Dendritic cell treated with granulocyte-macrophage colony-stimulating factor and Interleukin-4, amounts not matched to agents 40 ng/mL and 50 ng/mL, for 4 days (primary cell): ENCODE data around the gene OVOL1.

ENCODE experiments used
- H3K27ac Mint-ChIP-seq: one replicate; pipeline ENCODE4 v1.8.0; 2022; ENCODE audit warnings: mild to moderate bottlenecking, mixed read lengths
- H3K27me3 Mint-ChIP-seq: one replicate; pipeline ENCODE4 v1.8.0; 2022; ENCODE audit warnings: mild to moderate bottlenecking, mixed read lengths
- H3K36me3 Mint-ChIP-seq: one replicate; pipeline ENCODE4 v1.8.0; 2022; ENCODE audit warnings: low read depth, mixed read lengths
- H3K4me1 Mint-ChIP-seq: one replicate; pipeline ENCODE4 v1.8.0; 2022; ENCODE audit warnings: low read depth, mixed read lengths
- H3K4me3 Mint-ChIP-seq: one replicate; pipeline ENCODE4 v1.8.0; 2022; ENCODE audit warnings: mild to moderate bottlenecking, moderate library complexity, mixed read lengths
- H3K9me3 Mint-ChIP-seq: one replicate; pipeline ENCODE4 v1.8.0; 2022; ENCODE audit warnings: mixed read lengths
- intact Hi-C: fragments of 100-400 bp; cut with micrococcal nuclease; formaldehyde crosslinking; loops from one replicate; pipeline ENCODE4 v1.15.0; 2022

OVOL1 gene

DNA sequence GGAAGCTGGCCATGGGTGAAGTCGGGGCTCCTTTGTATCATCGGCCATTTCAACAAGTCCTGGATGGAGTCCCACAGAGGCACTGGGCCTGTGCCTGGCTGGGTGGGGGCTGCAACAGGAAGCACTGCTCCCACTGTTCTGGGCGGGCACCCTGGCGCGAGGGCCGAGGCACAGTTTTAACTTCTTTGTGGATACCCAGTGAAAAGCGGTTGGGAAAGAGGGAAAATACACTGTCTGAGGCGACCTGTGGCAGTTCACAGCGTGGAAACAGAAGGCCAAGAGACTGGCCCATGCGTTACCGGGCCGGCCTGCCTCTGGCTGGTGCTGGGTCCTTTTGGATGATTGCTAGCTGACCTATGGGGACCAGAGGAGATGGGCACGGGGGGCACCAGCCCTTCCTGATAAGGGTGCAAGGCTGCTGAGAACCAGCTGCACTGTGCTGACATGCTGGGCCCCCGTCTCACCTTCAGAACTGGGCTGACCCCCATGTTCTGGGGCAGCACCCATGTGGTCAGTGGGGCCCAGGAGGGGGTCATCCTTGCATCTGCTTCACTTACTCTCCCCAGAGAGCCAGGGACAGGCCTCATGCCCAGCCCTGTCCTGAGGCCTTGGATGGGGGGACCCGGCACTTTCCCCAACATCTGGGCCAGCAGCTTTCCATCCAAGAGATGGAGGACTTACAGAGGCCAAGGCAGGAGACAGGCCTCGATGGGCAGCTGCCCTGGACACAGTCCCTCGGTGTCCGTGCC is 4.2 kb downstream of the OVOL1 start:
- Mint-ChIP-seq H3K9me3 (no peaks in the 10 kb centered on the region), H3K4me1 (peaks cover 46% of the 10 kb centered on the region), H3K27ac (peak overlapping the region; percentile 43), H3K4me3 (no peak overlapping the region), H3K36me3 (no peaks in the 10 kb centered on the region), H3K27me3 (peaks cover 67% of the 10 kb centered on the region)
- intact Hi-C loops, result no loop called here

DNA sequence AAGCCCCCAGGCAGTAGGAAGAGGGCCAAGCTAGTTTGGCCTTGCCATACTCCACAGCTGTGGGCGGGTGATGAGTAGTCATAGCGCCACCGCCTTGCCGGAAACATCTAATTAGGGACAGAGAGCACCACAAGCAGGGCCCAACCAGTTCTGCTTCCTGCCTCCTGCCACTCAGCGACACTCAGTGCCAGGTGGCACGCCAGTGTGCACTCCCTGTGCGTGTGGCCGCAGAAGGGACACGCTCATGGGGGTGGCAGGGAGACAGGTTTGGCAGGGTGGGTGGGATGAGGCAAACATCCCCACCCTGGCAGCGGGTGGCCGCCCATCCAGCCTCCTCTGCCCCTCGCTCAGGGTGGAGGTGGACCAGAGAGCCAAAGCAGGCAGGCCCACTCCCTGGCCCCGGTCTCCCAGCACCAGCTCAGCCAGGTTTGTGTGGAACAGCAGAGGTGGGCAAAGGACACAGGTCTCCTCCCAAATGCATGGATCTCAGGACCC is 4.9 kb downstream of the OVOL1 start:
- Mint-ChIP-seq H3K27me3 (peaks cover 67% of the 10 kb centered on the region), H3K36me3 (no peaks in the 10 kb centered on the region), H3K4me1 (peaks cover 44% of the 10 kb centered on the region), H3K4me3 (no peak overlapping the region), H3K9me3 (no peaks in the 10 kb centered on the region), H3K27ac (peak overlapping the region; percentile 63)
- intact Hi-C loops, result no loop called here

DNA sequence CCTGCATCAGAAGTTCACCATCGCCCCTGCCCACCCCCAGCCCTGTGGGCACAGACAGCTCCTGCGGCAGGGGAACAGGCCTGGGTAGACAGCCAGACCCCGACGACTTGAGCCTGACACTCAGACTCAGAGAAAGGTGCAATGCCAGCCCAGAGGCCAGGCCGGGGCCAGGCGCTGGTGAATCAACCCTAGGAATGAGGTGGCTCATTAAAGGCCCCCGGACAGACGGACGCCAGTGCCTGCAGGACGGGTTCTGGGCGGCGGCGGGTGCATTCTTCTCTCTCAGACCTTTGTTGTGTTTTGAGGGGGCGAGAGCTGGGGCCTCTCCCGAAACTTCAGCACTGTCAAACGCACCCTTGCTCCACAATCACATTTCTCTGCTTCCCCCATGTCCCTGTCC is 5.6 kb downstream of the OVOL1 start:
- intact Hi-C loops, result no loop called here
- peak overlapping the region; percentile 63 for H3K27ac Mint-ChIP-seq
- H3K36me3 Mint-ChIP-seq, result no peaks in the 10 kb centered on the region
- H3K27me3 Mint-ChIP-seq, result peaks cover 63% of the 10 kb centered on the region
- peaks cover 37% of the 10 kb centered on the region for H3K4me1 Mint-ChIP-seq
- H3K9me3 Mint-ChIP-seq, result no peaks in the 10 kb centered on the region
- no peak overlapping the region for H3K4me3 Mint-ChIP-seq

DNA sequence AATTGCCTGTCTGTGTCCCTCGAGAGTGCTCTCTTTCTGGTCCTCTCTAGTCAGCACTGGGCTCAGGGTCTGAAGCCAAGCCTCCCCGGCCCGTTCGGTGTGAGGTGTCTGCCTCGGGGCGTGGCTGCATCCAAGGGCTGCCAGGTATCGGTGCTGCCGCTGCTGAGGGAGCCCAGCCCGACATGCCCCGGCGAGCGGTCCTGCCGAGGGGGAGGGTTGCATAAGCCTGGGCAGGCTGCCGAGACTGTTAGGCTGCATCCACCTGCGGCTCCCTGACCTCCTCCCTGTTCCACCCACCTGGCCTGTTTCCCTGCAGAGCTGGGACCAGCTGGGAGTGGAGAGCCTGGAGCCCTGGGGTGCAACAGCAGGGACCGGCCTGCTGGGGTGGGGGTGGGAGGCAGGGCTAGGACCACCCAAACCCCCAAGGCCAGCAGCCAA is 6.3 kb downstream of the OVOL1 start:
- intact Hi-C loops, result no loop called here
- H3K27me3 Mint-ChIP-seq, result peaks cover 58% of the 10 kb centered on the region
- no peak overlapping the region for H3K27ac Mint-ChIP-seq
- H3K4me1 Mint-ChIP-seq, result peaks cover 33% of the 10 kb centered on the region
- no peak overlapping the region for H3K4me3 Mint-ChIP-seq
- no peaks in the 10 kb centered on the region for H3K36me3 Mint-ChIP-seq
- no peaks in the 10 kb centered on the region for H3K9me3 Mint-ChIP-seq

DNA sequence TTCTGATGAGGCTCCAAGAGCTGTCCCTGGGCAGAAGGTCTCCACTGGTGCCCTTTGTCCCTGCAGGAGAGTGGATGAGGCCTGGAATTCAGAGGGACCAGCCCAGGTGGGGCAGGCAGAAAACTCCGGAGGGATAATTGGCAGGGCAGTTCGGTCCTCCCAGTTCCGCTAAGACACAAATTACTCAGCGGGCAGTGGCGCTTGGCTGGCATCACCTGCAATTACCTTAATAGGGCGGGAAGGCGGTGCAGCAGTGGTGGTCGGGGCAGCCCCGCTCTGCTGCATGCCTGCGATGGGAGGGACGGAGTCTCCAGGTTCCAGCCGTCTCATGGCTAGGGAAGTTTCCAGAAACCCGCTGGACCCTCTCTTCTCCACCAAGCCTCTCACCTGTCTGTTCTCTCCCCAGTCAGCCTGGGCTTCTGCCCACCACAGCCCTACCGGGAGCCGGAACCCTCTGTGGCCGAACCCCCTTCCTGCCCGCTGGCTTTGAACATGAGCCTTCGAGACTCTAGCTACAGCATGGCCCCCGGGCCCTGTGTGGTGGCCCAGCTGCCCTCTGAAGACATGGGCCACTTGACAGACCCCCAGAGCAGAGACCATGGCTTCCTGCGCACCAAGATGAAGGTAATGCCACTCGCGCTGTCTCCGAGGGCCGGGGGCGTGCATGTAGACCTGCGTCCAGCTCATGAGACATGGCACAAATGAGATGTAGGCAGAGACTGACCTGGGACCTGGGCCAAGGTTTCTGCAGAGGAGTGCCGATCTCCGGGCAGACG is 7.0 kb downstream of the OVOL1 start:
- H3K4me3 Mint-ChIP-seq, result no peak overlapping the region
- H3K27ac Mint-ChIP-seq, result no peak overlapping the region
- no peaks in the 10 kb centered on the region for H3K9me3 Mint-ChIP-seq
- peaks cover 57% of the 10 kb centered on the region for H3K27me3 Mint-ChIP-seq
- no peaks in the 10 kb centered on the region for H3K36me3 Mint-ChIP-seq
- peaks cover 28% of the 10 kb centered on the region for H3K4me1 Mint-ChIP-seq
- intact Hi-C loops, result no loop called here

DNA sequence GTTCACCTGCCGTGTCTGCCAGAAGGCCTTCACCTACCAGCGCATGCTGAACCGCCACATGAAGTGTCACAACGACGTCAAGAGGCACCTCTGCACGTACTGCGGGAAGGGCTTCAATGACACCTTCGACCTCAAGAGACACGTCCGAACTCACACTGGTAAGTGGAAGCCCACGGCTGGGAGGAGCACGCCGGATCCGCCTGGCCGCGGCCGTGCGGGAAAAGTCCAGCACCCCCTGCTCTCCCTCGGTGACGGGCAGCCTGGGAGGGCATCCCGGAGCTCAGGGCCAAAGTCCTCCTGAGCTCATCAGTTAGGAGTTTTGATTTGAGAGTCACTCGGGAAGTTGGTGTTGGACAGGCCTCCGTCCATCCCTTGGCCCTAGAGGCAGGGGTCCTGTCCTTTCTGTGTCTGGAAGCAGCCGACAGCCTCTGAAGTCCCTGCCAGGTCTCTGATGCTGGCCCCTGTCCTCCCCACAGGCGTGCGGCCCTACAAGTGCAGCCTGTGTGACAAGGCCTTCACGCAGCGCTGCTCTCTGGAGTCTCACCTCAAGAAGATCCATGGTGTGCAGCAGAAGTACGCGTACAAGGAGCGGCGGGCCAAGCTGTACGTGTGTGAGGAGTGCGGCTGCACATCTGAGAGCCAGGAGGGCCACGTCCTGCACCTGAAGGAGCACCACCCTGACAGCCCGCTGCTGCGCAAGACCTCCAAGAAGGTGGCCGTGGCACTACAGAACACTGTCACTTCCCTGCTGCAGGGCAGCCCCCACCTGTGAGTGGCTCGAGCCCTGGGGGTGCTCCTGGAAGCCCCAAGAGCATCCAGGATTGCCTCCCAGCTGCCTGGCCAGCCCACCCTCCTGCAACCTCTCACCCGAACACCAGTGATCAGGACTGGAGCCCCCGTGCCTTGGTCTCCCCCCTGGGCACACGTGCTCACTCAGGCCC is 8.0 kb downstream of the OVOL1 start:
- H3K36me3 Mint-ChIP-seq, result no peaks in the 10 kb centered on the region
- no peak overlapping the region for H3K27ac Mint-ChIP-seq
- intact Hi-C loops, result no loop called here
- H3K4me3 Mint-ChIP-seq, result no peak overlapping the region
- peaks cover 51% of the 10 kb centered on the region for H3K27me3 Mint-ChIP-seq
- peaks cover 28% of the 10 kb centered on the region for H3K4me1 Mint-ChIP-seq
- no peaks in the 10 kb centered on the region for H3K9me3 Mint-ChIP-seq

DNA sequence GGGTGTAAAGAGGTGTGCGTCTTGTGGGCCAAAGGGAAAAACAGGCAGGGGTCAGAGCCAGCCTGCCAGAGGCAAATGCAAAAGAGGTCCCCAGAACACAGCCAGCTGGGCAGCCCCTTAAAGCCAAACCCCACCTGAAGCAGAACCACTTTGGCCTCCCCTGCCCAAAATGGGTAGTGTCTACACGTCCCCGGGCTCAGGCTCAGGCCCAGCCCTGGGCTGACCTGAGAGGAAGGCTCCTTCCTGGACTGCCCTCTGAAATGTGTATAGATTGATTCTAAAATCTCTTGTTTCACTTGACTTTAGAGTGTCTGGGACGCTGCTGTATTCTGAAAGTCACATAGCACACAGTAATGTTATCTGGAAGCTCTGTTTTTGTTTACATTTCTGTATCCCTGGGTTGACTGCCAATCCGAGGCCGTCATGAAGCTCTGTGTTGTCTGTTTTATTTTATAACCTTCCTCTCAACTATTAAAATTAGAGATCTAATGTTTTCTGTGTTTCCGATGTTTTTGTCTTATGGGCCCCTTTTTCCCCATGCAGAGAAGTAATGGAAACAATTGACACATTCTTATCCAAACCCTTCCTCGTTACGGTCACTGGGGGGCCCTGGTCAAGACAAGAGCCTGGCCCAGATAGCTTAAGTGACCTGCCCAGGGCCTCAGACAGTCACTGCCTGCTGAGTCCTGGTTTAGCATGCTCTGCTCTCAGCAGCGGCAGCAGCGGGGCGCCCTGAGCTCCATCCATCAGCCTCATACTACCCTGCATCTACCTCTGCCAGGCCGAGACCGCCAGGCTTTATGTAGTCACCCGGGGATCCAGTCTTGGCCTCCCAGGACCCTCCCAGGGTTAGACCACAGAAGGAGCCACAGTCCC is 10.1 kb downstream of the OVOL1 start:
- Mint-ChIP-seq H3K27ac (no peak overlapping the region), H3K4me3 (no peak overlapping the region), H3K36me3 (no peaks in the 10 kb centered on the region), H3K9me3 (no peaks in the 10 kb centered on the region), H3K27me3 (peaks cover 52% of the 10 kb centered on the region), H3K4me1 (peaks cover 10% of the 10 kb centered on the region)
- intact Hi-C loops, result no loop called here

DNA sequence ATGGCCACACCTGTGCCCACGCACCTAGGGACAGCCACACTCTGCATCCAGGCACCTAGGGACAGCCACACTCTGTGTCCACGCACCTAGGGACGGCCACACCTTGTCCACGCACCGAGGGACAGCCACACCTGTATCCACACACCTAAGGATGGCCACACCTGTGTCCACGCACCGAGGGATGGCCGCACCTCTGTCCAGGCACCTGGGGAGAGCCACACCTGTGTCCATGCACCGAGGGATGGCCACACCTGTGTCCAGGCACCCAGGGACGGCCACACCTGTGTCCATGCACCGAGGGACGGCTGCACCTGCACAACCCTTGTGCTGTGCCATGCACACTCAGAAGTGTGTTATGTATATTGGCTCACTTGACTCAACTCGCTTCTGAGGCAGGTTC is 10.8 kb downstream of the OVOL1 start:
- Mint-ChIP-seq H3K27ac (no peak overlapping the region), H3K36me3 (no peaks in the 10 kb centered on the region), H3K27me3 (peaks cover 48% of the 10 kb centered on the region), H3K9me3 (no peaks in the 10 kb centered on the region), H3K4me1 (peaks cover 5% of the 10 kb centered on the region), H3K4me3 (no peak overlapping the region)
- intact Hi-C loops, result no loop called here

DNA sequence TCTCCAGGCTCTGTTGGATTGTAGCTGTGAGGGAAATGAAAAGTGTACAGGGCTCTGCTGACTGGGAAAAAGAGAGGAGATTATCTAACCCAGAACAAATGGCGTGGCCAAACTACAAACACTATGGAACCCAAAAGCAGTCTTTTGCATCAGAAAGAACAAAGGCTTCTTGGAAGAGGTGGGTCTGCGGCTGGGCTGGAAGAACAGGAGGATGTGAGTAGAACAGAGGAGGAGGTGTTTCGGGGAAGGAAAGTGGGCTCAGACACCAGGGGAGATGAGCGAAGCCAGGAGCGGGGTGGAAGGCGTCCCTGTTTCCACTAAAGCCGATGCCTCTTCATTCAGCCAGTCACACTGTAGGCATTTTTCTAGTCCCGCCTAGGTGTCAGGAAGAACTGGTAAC is 12.0 kb downstream of the OVOL1 start:
- peaks cover 56% of the 10 kb centered on the region for H3K27me3 Mint-ChIP-seq
- intact Hi-C loops, result no loop called here
- H3K9me3 Mint-ChIP-seq, result no peaks in the 10 kb centered on the region
- H3K36me3 Mint-ChIP-seq, result no peaks in the 10 kb centered on the region
- no peak overlapping the region for H3K27ac Mint-ChIP-seq
- peaks cover 14% of the 10 kb centered on the region for H3K4me1 Mint-ChIP-seq
- no peak overlapping the region for H3K4me3 Mint-ChIP-seq

DNA sequence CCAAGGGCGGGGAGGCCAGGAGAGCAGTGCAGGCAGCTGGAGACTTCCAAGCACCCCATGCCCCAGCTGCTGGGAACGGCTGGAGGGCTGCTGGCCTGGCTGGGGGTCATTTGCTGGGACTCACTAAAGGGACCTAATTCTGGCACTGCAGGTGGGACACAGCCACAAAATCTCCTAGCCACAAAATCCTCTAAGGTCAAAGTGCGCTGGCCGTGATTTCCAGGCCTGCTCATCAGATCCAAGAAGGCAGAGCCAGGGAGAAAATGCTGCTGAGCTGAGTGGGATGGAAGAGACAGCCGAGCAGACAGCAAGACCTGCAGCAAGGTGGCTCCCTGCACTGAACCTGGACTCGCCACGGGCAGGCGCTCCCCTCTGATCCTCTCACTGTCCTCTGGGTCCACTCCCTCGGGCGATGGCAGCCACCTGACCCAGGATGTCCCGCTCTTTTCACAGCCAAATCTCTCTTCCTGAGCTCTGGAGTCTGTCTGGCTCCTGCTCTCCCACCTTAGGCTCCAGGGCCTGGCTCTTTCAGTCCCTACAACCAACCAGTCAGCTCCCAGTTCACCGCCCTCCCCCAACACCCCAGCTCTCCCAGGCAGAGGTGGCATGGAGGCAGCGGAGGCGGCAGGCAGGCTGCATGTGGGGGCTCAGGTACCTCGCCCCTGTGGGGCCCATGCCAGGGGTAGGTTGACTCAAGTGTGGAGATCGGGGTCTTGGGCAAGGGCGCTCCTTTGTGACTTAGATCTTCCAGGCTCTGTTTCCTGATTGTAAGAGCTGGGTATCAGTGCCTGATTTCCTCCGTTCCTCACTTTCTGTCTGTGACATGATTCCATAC is 14.5 kb downstream of the OVOL1 start:
- intact Hi-C loops, result no loop called here
- H3K27me3 Mint-ChIP-seq, result peaks cover 54% of the 10 kb centered on the region

DNA sequence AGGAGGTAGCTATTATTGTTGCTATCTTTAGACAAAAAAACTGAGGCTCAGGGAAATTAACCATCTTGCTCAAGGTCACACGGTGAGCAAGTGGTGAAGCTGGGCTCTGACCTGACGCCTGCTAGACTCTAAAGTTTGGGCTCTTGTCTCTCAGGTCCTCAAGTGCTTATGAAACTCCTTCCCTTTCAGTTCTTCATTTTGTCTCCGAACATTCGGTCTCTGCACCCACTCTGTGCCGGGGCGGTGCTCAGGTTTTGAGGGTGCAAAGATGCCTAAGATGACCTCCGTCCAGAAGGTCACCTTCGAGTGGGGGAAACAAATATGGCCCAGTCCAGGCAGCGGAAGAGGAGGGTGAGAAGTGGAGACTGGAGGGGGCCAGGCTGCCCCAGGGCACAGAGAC is 16.0 kb downstream of the OVOL1 start:
- Mint-ChIP-seq H3K9me3 (no peaks in the 10 kb centered on the region), H3K27ac (peak overlapping the region; percentile 23), H3K4me1 (peaks cover 26% of the 10 kb centered on the region), H3K4me3 (peak overlapping the region; percentile 18), H3K27me3 (peaks cover 54% of the 10 kb centered on the region), H3K36me3 (no peaks in the 10 kb centered on the region)
- intact Hi-C loops, result no loop called here

More for the DNA sequence above, 14.5 kb downstream of the OVOL1 start:
- no peaks in the 10 kb centered on the region for H3K9me3 Mint-ChIP-seq
- no peak overlapping the region for H3K27ac Mint-ChIP-seq
- no peak overlapping the region for H3K4me3 Mint-ChIP-seq
- H3K36me3 Mint-ChIP-seq, result no peaks in the 10 kb centered on the region
- H3K4me1 Mint-ChIP-seq, result peaks cover 20% of the 10 kb centered on the region

DNA sequence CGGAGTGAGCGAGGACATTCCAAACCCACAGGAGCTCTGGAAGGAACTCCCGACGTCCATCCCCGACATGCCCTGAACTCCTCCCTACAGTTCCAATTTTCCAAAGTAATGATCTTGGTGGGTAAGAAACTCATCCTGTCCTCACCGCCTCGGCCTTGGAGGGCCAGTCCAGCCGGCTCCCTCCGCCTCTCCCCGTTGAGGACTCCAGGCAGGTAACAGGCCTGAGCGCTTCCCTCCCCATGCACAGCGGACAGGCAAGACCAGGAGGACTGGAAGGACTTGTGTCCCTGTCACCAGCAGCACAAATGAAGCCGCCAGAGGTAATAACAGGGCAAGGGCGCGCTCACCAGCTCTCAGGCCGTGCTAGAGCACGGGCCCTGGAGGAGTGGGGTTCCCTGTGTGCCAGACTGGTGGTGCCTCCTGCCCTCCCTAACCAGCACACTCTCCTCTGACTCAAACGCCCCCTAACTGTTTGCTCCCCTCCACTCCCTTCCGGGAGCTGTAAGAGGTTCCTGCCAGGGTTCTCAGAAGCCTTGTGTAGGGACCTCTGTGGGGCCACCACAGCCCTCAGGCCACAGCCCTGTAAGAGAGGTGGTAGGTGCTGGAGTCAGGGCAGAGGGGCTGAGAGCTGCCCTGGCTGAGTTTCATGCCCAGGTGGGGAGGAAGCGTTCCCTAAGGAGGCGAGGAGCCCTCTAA is 17.1 kb downstream of the OVOL1 start:
- H3K27ac Mint-ChIP-seq, result peak overlapping the region; percentile 23

More for the DNA sequence above, 17.1 kb downstream of the OVOL1 start:
- peaks cover 56% of the 10 kb centered on the region for H3K27me3 Mint-ChIP-seq
- no peaks in the 10 kb centered on the region for H3K9me3 Mint-ChIP-seq
- H3K4me1 Mint-ChIP-seq, result peaks cover 26% of the 10 kb centered on the region
- intact Hi-C loops, result no loop called here
- no peak overlapping the region for H3K4me3 Mint-ChIP-seq
- H3K36me3 Mint-ChIP-seq, result no peaks in the 10 kb centered on the region
